ENCODE measurements around the gene DPH1.

Gene DPH1

GRCh38 chr17:2063261-2064146 lies 33.6 kb downstream of the DPH1 start:
- DNase-seq: no peak

GRCh38 chr17:2064147-2064489 lies 34.2 kb downstream of the DPH1 start:
- DNase-seq: no peak

GRCh38 chr17:2064520-2064971 lies 34.6 kb downstream of the DPH1 start:
- DNase-seq: no peak

GRCh38 chr17:2064980-2065785 lies 35.2 kb downstream of the DPH1 start:
- no peak for DNase-seq

- DNase-seq: no peak
Observed at GRCh38 chr17:2065949-2066400, 36.0 kb downstream of the DPH1 start.

- no peak for DNase-seq
Observed at GRCh38 chr17:2067048-2067561, 37.2 kb downstream of the DPH1 start.

GRCh38 chr17:2067608-2068024 lies 37.7 kb downstream of the DPH1 start:
- no peak for DNase-seq

- DNase-seq: no peak
Observed at GRCh38 chr17:2068031-2068518, 38.1 kb downstream of the DPH1 start.

- DNase-seq: no peak
Observed at GRCh38 chr17:2068519-2069051, 38.6 kb downstream of the DPH1 start.

GRCh38 chr17:2070241-2071023 lies 40.5 kb downstream of the DPH1 start:
- DNase-seq: no peak

- DNase-seq: no peak
Observed at GRCh38 chr17:2071024-2071385, 41.1 kb downstream of the DPH1 start.

- no peak for DNase-seq
Observed at GRCh38 chr17:2071455-2072281, 41.7 kb downstream of the DPH1 start.

GRCh38 chr17:2074919-2075318 lies 45.0 kb downstream of the DPH1 start:
- DNase-seq: no peak

- DNase-seq: no peak
Observed at GRCh38 chr17:2075336-2076086, 45.6 kb downstream of the DPH1 start.

- no peak for DNase-seq
Observed at GRCh38 chr17:2076087-2076984, 46.4 kb downstream of the DPH1 start.

- DNase-seq: no peak
Observed at GRCh38 chr17:2077040-2077439, 47.1 kb downstream of the DPH1 start.

GRCh38 chr17:2081564-2081963 lies 51.6 kb downstream of the DPH1 start:
- DNase-seq: no peak

- no peak for DNase-seq
Observed at GRCh38 chr17:2082003-2082781, 52.2 kb downstream of the DPH1 start.

GRCh38 chr17:2083613-2084035 lies 53.7 kb downstream of the DPH1 start:
- no peak for DNase-seq

Data from NCI-H510A treated with DMSO at 0.1 percent for 48 hours (cell line).